Left renal pelvis (tissue), 4 donors: ENCODE measurements around the gene OR14A16. TPM values are rescaled to one million over a fixed set of nuclear protein-coding genes. Genes with fewer than 3 reads are reported as not detected.

ENCODE experiments used
- DNase-seq, 4 donors: peaks; one replicate each; pipeline ENCODE4 v3.0.0-alpha.2; 2013; ENCODE audit warnings: low read depth in 4 of 4, low spot score in 3 of 4
- polyA plus RNA-seq, 4 donors: library from polyadenylated mRNA; unstranded; fragments of 120-200 nt; gene quantifications; one replicate each; pipeline ENCODE4 v1.2.1, GENCODE V29; 2013; ENCODE audit not compliant: insufficient read length in 4 of 4

Gene OR14A16
- not detected for polyA plus RNA-seq

- DNase-seq: no peak
Observed at GRCh38 chr1:247824023-247824422, at the start of gene OR14A16. Gene OR14A16 (minus strand): TSS chr1:247824119. CDS start chr1:247815729, 8,390 bp downstream.

GRCh38 chr1:247865416-247865815 is 41.5 kb upstream of the OR14A16 start:
- no peak for DNase-seq

GRCh38 chr1:247864644-247865043 is 40.7 kb upstream of the OR14A16 start:
- DNase-seq: no peak

GRCh38 chr1:247862756-247863155 is 38.8 kb upstream of the OR14A16 start:
- DNase-seq: no peak

- DNase-seq: no peak
Observed at GRCh38 chr1:247857985-247858619, 34.2 kb upstream of the OR14A16 start.

- DNase-seq: no peak
Observed at GRCh38 chr1:247857069-247857984, 33.4 kb upstream of the OR14A16 start, which contains the start of gene TRIM58. Gene TRIM58 (plus strand): TSS chr1:247857187. CDS start chr1:247857247, 60 bp downstream.

- DNase-seq: no peak
Observed at GRCh38 chr1:247855911-247856310, 32.0 kb upstream of the OR14A16 start.

- no peak for DNase-seq
Observed at GRCh38 chr1:247854899-247855545, 31.1 kb upstream of the OR14A16 start.

GRCh38 chr1:247849616-247850015 is 25.7 kb upstream of the OR14A16 start:
- DNase-seq: no peak

- DNase-seq: no peak
Observed at GRCh38 chr1:247848346-247848745, 24.4 kb upstream of the OR14A16 start.

- DNase-seq: no peak
Observed at GRCh38 chr1:247845693-247846017, 21.7 kb upstream of the OR14A16 start.

- no peak for DNase-seq
Observed at GRCh38 chr1:247845011-247845692, 21.2 kb upstream of the OR14A16 start.

GRCh38 chr1:247843411-247843810 is 19.5 kb upstream of the OR14A16 start:
- DNase-seq: no peak

- DNase-seq: no peak
Observed at GRCh38 chr1:247841796-247842195, 17.9 kb upstream of the OR14A16 start, which contains the start of gene OR11L1. Gene OR11L1 (minus strand): TSS chr1:247841896. CDS start chr1:247841896, 0 bp downstream.

- DNase-seq: no peak
Observed at GRCh38 chr1:247840818-247841217, 16.9 kb upstream of the OR14A16 start.

GRCh38 chr1:247833601-247834000 is 9.7 kb upstream of the OR14A16 start:
- no peak for DNase-seq

GRCh38 chr1:247829656-247830055 is 5.7 kb upstream of the OR14A16 start:
- DNase-seq: no peak

- no peak for DNase-seq
Observed at GRCh38 chr1:247825362-247825761, 1.4 kb upstream of the OR14A16 start.

GRCh38 chr1:247822060-247822459 is 1.9 kb downstream of the OR14A16 start:
- DNase-seq: no peak

GRCh38 chr1:247812637-247813036 is 11.3 kb downstream of the OR14A16 start:
- DNase-seq: no peak

GRCh38 chr1:247797518-247797917 is 26.4 kb downstream of the OR14A16 start:
- no peak for DNase-seq
